Neural cell (in vitro differentiated cells): ENCODE data around the gene RORC.

Source experiments
- CTCF ChIP-seq: fragments of 450-650 bp; IDR thresholded peaks from 2 replicates; pipeline ENCODE4 v1.5.1; 2014; ENCODE audit warnings: antibody characterized with exemption, mild to moderate bottlenecking, moderate library complexity; ENCODE audit not compliant: poor library complexity, severe bottlenecking
- EP300 ChIP-seq: fragments of 450-650 bp; conservative IDR thresholded peaks from 2 replicates; pipeline ENCODE4 v1.6.1; 2014; ENCODE audit warnings: antibody characterized with exemption, mild to moderate bottlenecking, moderate library complexity; ENCODE audit not compliant: poor library complexity, severe bottlenecking
- MXI1 ChIP-seq: fragments of 450-650 bp; conservative IDR thresholded peaks from 2 replicates; pipeline ENCODE4 v1.6.1; 2014; ENCODE audit warnings: antibody characterized with exemption, mild to moderate bottlenecking; ENCODE audit not compliant: poor library complexity, severe bottlenecking
- TAF1 ChIP-seq: IDR thresholded peaks from 2 replicates; pipeline ENCODE4 v1.6.1; 2012; ENCODE audit warnings: low read depth

DNA sequence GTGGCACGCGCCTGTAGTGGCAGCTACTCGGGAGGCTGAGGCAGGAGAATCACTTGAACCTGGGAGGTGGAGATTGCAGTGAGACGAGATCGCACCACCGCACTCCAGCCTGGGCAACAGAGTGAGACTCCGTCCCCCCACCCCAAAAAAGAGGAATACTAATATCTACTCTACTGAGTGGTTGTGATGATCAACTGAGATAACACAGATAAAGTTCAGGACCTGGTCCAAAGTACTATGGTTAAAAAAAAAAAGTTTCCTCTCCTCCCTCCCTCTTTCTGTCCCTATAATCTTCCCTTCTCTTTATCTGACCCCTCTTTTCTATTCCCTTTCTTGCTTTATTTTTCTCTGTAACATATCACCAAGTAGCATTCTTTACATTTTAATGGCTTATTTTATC is 4.0 kb upstream of the RORC start:
- TF ChIP-seq CTCF (no peak), EP300 (no peak), TAF1 (no peak), MXI1 (no peak)
